ENCODE results near the gene ENPEP. TPM values are rescaled to one million over a fixed set of nuclear protein-coding genes. Genes with fewer than 3 reads are reported as not detected.

Gene ENPEP
- total and polyA plus RNA-seq, 9 of the 15 experiments (the other 6 are each of a cell fraction or from before 2014, with no cell fraction given): 0.01 TPM; not detected in 7

GRCh38 chr4:110515676-110516075, 39.7 kb downstream of the ENPEP start (continued):
- TF ChIP-seq UBTF (IDR thresholded peaks at IDR 0.05; ENCODE audit: borderline replicate concordance in 1 of 2, low read depth in 2 of 2, low read length in 2 of 2) (no peak), YBX1 (IDR thresholded peaks at IDR 0.05) (no peak), ILK (tag; IDR thresholded peaks at IDR 0.05; ENCODE audit: borderline replicate concordance, low read depth) (no peak), ARHGAP35 (IDR thresholded peaks at IDR 0.05; ENCODE audit: partially characterized antibody) (no peak), HOXB6 (CRISPR knock-in tag; IDR thresholded peaks at IDR 0.05; ENCODE audit: borderline replicate concordance) (no peak), ZNF384 (IDR thresholded peaks at IDR 0.05; ENCODE audit: low read depth, low read length) (no peak)

GRCh38 chr4:110516106-110516922, 40.4 kb downstream of the ENPEP start:
- peak; percentile 57 for FAIRE-seq
- Histone ChIP-seq H3K9me3 (replicated peaks; ENCODE audit: control insufficient read depth, insufficient read depth, low read depth, low read length) (no peaks in the 10 kb centered on the region), H3K9me1 (ENCODE audit: control insufficient read depth, insufficient read depth, low read length) (no peaks in the 10 kb centered on the region), H3K4me1 (replicated peaks in 1 of 2; ENCODE audit: control insufficient read depth in 2 of 2, insufficient read depth in 2 of 2, low read length in 2 of 2) (no peaks in the 10 kb centered on the region), H2AFZ (ENCODE audit: low read depth, low read length) (peak overlapping the region; percentile 72), H3K27ac (ENCODE audit: extremely low read depth, low read depth, low read length) (no peak overlapping the region), H3K4me3 (no peak overlapping the region), H4K20me1 (replicated peaks; ENCODE audit: control insufficient read depth, insufficient read depth, low read length) (no peaks in the 10 kb centered on the region), H3K79me2 (ENCODE audit: control insufficient read depth, insufficient read depth, low read length) (no peaks in the 10 kb centered on the region), H3K27me3 (ENCODE audit: control insufficient read depth in 2 of 2, insufficient read depth in 2 of 2, low read length in 2 of 2) (no peaks in the 10 kb centered on the region), H3K36me3 (ENCODE audit: control insufficient read depth, insufficient read depth, low read length) (no peaks in the 10 kb centered on the region), H3K4me2 (ENCODE audit: insufficient read depth, low read length) (peak overlapping the region; percentile 66), H3K9ac (ENCODE audit: insufficient read depth in 1 of 2, low read depth in 2 of 2, low read length in 2 of 2) (no peak overlapping the region)
- WGBS (ENCODE audit: insufficient coverage, low coverage, missing lambda C conversion rate): 0% methylated on average over 8 of the region's 8 CpGs
- POLR2A ChIA-PET: interaction anchor here (0.7 to 1.0 kb wide), 2 partner anchors 507 to 1746 kb away, joined by 4 to 5 read pairs; no protein-coding TSS in a partner anchor
- peak; percentile 44 to 67 (median 51) for DNase-seq (ENCODE audit: extremely low read depth in 1 of 4, low spot score in 3 of 4)
- ATAC-seq: peak; percentile 97
- in situ Hi-C loops (cut with MboI): loop anchor here (5.0 to 25.0 kb wide), 2 partner anchors 519 to 1104 kb away; no protein-coding TSS in a partner anchor
- intact Hi-C loops (cut with micrococcal nuclease): loop anchor here (1.0 to 10.0 kb wide), 3 partner anchors 302 to 1094 kb away; no protein-coding TSS in a partner anchor
- BruUV-seq (replicated peaks): no TSS peak
- CTCF ChIA-PET (ENCODE audit: low intra/inter-chr PET ratio): interaction anchor here (2.4 to 10.9 kb wide), 2 partner anchors 172 to 514 kb away, joined by 9 to 252 read pairs; no protein-coding TSS in a partner anchor
- TF ChIP-seq CREM (IDR thresholded peaks at IDR 0.05; ENCODE audit: low read depth) (0 out of 2 replicates have a peak, but pooled peaks have one; percentile 13), CREB1 (IDR thresholded peaks at IDR 0.05) (no peak), CREB1 (CRISPR knock-in tag; IDR thresholded peaks at IDR 0.05) (no peak), KLF6 (CRISPR knock-in tag; IDR thresholded peaks at IDR 0.05; ENCODE audit: borderline replicate concordance) (no peak), RAD21 (CRISPR knock-in tag; conservative IDR thresholded peaks at IDR 0.05 in 1 of 2, IDR thresholded peaks at IDR 0.05 in 1 of 2) (peak; percentile 31 to 48), ZEB2 (IDR thresholded peaks at IDR 0.05) (peak; percentile 39; the same call in 1 of the 2 replicates), ARID3A (IDR thresholded peaks at IDR 0.05; ENCODE audit: borderline replicate concordance, low read depth, low read length) (no peak), MBD1 (CRISPR knock-in tag; IDR thresholded peaks at IDR 0.05) (no peak)

All from K562 (cell line).